Lower leg skin (tissue), 3 donors: Measurements from ENCODE around the gene ROR2.

Experiments used
- POLR2A ChIP-seq, 2 donors: fragments of 450-650 bp; IDR thresholded peaks; one replicate each; pipeline ENCODE4 v1.6.1; 2016 to 2017; ENCODE audit warnings: antibody characterized with exemption in 2 of 2, mild to moderate bottlenecking in 1 of 2, moderate library complexity in 1 of 2
- TF ChIP-seq, protein P1 (sequence below), 3 donors: fragments of 450-650 bp; IDR thresholded peaks; one replicate each; pipeline ENCODE4 v1.5.1; 2016; ENCODE audit warnings: antibody characterized with exemption in 3 of 3, mild to moderate bottlenecking in 3 of 3, moderate library complexity in 2 of 3

- no peak for TF ChIP-seq POLR2A (IDR thresholded peaks at IDR 0.05)
- TF ChIP-seq, protein P1, sequence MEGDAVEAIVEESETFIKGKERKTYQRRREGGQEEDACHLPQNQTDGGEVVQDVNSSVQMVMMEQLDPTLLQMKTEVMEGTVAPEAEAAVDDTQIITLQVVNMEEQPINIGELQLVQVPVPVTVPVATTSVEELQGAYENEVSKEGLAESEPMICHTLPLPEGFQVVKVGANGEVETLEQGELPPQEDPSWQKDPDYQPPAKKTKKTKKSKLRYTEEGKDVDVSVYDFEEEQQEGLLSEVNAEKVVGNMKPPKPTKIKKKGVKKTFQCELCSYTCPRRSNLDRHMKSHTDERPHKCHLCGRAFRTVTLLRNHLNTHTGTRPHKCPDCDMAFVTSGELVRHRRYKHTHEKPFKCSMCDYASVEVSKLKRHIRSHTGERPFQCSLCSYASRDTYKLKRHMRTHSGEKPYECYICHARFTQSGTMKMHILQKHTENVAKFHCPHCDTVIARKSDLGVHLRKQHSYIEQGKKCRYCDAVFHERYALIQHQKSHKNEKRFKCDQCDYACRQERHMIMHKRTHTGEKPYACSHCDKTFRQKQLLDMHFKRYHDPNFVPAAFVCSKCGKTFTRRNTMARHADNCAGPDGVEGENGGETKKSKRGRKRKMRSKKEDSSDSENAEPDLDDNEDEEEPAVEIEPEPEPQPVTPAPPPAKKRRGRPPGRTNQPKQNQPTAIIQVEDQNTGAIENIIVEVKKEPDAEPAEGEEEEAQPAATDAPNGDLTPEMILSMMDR (IDR thresholded peaks at IDR 0.05): no peak
Measured at GRCh38 chr9:91884696-91885687, 65.0 kb downstream of the ROR2 start.
